Esophagus (tissue), 2 donors: ENCODE measurements around the gene HTRA2. TPM values are rescaled to one million over a fixed set of nuclear protein-coding genes. Genes with fewer than 3 reads are reported as not detected.
A peak's percentile ranks its signal among the peaks of the same experiment; 100 is the strongest.

Experiments used
- H3K27ac ChIP-seq, 2 donors: one replicate each; pipeline ENCODE4 v1.5.1; 2013; ENCODE audit warnings: low read depth in 2 of 2, mild to moderate bottlenecking in 2 of 2, inconsistent platforms in 1 of 2, low read length in 1 of 2, moderate library complexity in 1 of 2
- H3K27me3 ChIP-seq, 2 donors: one replicate each; pipeline ENCODE4 v1.6.1; 2013; ENCODE audit warnings: low read length in 2 of 2, control low read depth in 1 of 2, mild to moderate bottlenecking in 1 of 2; ENCODE audit not compliant: insufficient read depth in 2 of 2, control insufficient read depth in 1 of 2
- H3K36me3 ChIP-seq, 2 donors: one replicate each; pipeline ENCODE4 v1.6.1; 2013; ENCODE audit warnings: low read length in 1 of 2; ENCODE audit not compliant: control insufficient read depth in 2 of 2, insufficient read depth in 2 of 2
- H3K4me1 ChIP-seq, 2 donors: one replicate each; pipeline ENCODE4 v1.6.1; 2013; ENCODE audit warnings: low read length in 1 of 2; ENCODE audit not compliant: control insufficient read depth in 2 of 2, insufficient read depth in 2 of 2
- H3K4me3 ChIP-seq, 2 donors: one replicate each; pipeline ENCODE4 v1.5.1; 2013; ENCODE audit warnings: low read length in 2 of 2, mild to moderate bottlenecking in 2 of 2, low read depth in 1 of 2, moderate library complexity in 1 of 2
- H3K9me3 ChIP-seq, 2 donors: one replicate each; pipeline ENCODE4 v1.6.1; 2013; ENCODE audit warnings: mild to moderate bottlenecking in 2 of 2, low read depth in 1 of 2, low read length in 1 of 2, moderate library complexity in 1 of 2; ENCODE audit not compliant: control insufficient read depth in 2 of 2, insufficient read depth in 1 of 2
- WGBS, 2 donors: extraction: QIAGEN DNeasy Blood & Tissue Kit; methylation state at CpG; one replicate each; pipeline ENCODE4 v1.1.7; 2013; 5-methylcytosine and 5-hydroxymethylcytosine counted together
- polyA plus RNA-seq, 2 donors: library from polyadenylated mRNA; stranded (reverse); fragments of 200-250 nt; gene quantifications; one replicate each; pipeline ENCODE4 v1.2.3, GENCODE V29; 2013
- donor health status: healthy with polysubstance abuse.
- donor health status: Bipolar disorder and iron deficiency.

Gene HTRA2
- polyA plus RNA-seq, 2 donors: 15.8 to 21.0 TPM

- Histone ChIP-seq H3K27me3 (no peaks in the 10 kb centered on the region), H3K4me1 (peaks cover 0 to 5% of the 10 kb centered on the region in 2 donors)
- 74% methylated on average over 7 of the region's 7 CpGs for WGBS, 2 donors
Observed at GRCh38 chr2:74538881-74539339, 9.2 kb downstream of the HTRA2 start.

DNA sequence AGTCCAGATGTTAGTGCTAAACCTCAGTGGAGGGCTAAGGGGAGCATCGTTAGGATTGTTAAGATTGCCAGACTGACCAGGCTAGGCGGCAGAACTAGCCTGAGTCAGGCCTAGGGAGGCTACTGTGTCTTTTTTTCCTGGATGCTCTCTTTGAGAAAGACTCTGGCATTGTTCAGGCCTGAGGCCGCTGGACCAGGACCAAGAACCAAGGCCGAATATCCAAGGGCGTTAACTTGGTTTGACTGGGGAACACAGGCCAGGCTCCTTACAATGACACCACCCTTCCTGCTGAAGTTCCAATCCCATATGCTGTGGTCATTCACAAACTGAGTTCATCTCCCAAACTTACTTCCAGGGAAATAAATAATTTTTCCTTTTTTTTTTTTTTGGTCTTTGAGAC, 10.6 kb downstream of the HTRA2 start:
- Histone ChIP-seq H3K4me3 (no peak overlapping the region), H3K27me3 (no peaks in the 10 kb centered on the region), H3K27ac (no peak overlapping the region), H3K9me3 (no peaks in the 10 kb centered on the region), H3K36me3 (no peaks in the 10 kb centered on the region), H3K4me1 (peaks cover 0 to 5% of the 10 kb centered on the region in 2 donors)
- 68 to 70% methylated on average over 5 of the region's 5 CpGs for WGBS, 2 donors

More at GRCh38 chr2:74538881-74539339, 9.2 kb downstream of the HTRA2 start:
- Histone ChIP-seq H3K27ac (no peak overlapping the region), H3K36me3 (no peaks in the 10 kb centered on the region), H3K9me3 (no peaks in the 10 kb centered on the region), H3K4me3 (no peak overlapping the region)

- Histone ChIP-seq H3K27ac (no peak overlapping the region), H3K9me3 (no peaks in the 10 kb centered on the region), H3K4me3 (no peak overlapping the region), H3K4me1 (no peaks in the 10 kb centered on the region), H3K36me3 (no peaks in the 10 kb centered on the region), H3K27me3 (no peaks in the 10 kb centered on the region)
- WGBS, 2 donors: 69 to 82% methylated on average over 1 of the region's 1 CpG
Observed at GRCh38 chr2:74542978-74543377, 13.2 kb downstream of the HTRA2 start.

DNA sequence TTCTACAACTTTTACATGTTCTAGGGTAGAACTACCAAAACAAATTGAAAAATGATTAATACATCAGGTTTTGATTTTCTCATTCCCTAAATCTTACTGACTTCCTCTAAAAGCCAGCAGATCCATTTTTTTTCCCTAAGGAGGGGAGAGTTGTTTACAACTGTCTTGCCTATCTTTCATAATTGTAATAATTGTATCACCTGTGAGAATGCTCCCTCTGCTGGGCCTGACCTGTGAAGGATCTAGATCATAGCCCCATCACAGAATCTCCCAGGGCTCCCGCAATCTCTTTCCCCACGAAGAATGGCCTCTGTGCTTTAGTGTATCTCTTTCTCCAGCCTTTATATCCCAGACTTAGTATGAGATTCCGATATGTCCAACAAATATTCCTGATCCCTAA, 14.9 kb downstream of the HTRA2 start:
- Histone ChIP-seq H3K9me3 (no peaks in the 10 kb centered on the region), H3K4me3 (no peak overlapping the region), H3K36me3 (no peaks in the 10 kb centered on the region), H3K27ac (no peak overlapping the region), H3K4me1 (peaks cover 3 to 5% of the 10 kb centered on the region in 2 donors), H3K27me3 (no peaks in the 10 kb centered on the region)
- WGBS, 2 donors: 80 to 92% methylated on average over 3 of the region's 3 CpGs

- H3K27ac ChIP-seq: no peak overlapping the region
- no peaks in the 10 kb centered on the region for H3K36me3 ChIP-seq
- no peaks in the 10 kb centered on the region for H3K27me3 ChIP-seq
- no peaks in the 10 kb centered on the region for H3K9me3 ChIP-seq
- no peak overlapping the region for H3K4me3 ChIP-seq
- H3K4me1 ChIP-seq: peaks cover 3 to 5% of the 10 kb centered on the region in 2 donors
- WGBS, 2 donors: 86 to 88% methylated on average over 3 of the region's 3 CpGs
Observed at GRCh38 chr2:74546004-74546403, 16.3 kb downstream of the HTRA2 start.

GRCh38 chr2:74548285-74548899, 18.7 kb downstream of the HTRA2 start:
- no peaks in the 10 kb centered on the region for H3K36me3 ChIP-seq
- H3K4me3 ChIP-seq: peak overlapping the region; percentile 38 to 49
- H3K9me3 ChIP-seq: no peaks in the 10 kb centered on the region
- H3K4me1 ChIP-seq: peaks cover 3 to 5% of the 10 kb centered on the region in 2 donors
- 13 to 14% methylated on average over 26 of the region's 26 CpGs for WGBS, 2 donors
- H3K27me3 ChIP-seq: no peaks in the 10 kb centered on the region
- peak overlapping the region in 1 of 2 donors; percentile 47 for H3K27ac ChIP-seq

DNA sequence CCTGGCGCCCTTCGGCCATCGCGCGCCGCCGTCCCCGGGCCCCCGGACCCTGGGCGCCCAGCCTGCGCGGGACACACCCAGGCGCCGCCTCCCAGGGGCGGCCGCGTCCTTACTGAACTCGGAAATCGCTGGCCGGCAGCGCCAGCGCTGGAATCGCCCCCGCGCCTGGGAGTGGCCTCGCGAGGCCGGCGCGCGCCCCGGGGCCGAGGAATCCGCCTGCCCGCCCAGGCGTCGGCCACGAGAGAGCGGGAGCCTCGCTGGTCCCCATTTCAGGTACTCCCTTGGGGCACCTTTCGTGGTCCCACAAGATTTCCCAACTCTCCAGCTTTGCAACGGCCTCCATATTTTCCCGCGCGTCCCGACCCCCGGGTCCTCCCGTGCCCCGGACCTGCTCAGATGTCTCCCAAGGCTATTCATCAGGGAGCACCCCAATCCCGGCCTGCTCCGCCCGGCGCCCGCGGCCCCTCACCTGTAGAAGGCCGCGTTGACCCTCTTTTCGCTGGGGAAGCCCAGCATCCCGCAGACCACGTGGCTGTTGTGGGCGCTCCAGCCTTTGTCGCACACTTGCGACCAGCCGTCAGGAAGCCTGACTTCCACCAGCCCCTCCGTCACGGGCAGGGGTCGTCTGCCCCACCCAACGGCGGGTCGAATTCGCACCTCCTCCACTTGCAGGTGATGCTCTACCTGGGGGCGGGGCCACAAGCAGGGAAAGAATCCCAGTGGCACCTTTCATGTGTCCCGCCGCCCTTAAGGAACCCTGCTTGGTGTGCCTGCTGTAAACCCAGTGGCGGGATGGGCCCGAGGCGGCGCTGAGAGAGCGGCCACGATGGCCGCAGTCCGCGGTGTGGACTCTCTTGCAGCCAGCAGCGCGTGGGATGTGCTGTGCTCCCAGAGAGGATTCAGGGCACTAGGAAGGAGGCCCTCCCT, 19.4 kb downstream of the HTRA2 start:
- WGBS, 2 donors: 4 to 5% methylated on average over 80 to 85 of the region's 85 CpGs
- Histone ChIP-seq H3K27me3 (no peaks in the 10 kb centered on the region), H3K4me3 (peak overlapping the region; percentile 38 to 49), H3K36me3 (no peaks in the 10 kb centered on the region), H3K9me3 (no peaks in the 10 kb centered on the region), H3K4me1 (peaks cover 3 to 5% of the 10 kb centered on the region in 2 donors), H3K27ac (peak overlapping the region; percentile 6 to 47)

DNA sequence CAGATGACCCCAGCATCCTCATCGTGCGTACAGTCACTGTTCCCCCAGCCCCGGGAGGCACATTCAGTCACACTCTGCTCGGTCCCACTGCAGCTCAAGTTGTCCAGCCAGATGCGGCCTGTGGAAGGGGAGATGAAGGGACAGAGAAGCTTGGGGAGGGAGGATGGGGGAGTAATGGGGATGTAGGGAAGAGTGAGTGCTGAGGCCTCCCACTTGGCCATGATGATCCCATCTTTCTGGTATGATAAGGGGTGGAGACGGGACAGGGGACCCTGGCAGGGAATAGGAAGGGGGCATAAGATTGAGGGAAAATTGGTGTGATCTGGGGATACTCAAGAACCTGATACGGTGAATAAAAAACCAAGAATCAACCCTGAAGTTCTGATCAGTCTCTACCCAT, 20.5 kb downstream of the HTRA2 start:
- peaks cover 3 to 9% of the 10 kb centered on the region in 2 donors for H3K4me1 ChIP-seq
- H3K27me3 ChIP-seq: no peaks in the 10 kb centered on the region
- no peak overlapping the region for H3K27ac ChIP-seq
- no peaks in the 10 kb centered on the region for H3K9me3 ChIP-seq
- H3K4me3 ChIP-seq: no peak overlapping the region
- no peaks in the 10 kb centered on the region for H3K36me3 ChIP-seq
- whole genome bisulfite sequencing, 2 donors: 93 to 94% methylated on average over 7 of the region's 7 CpGs

DNA sequence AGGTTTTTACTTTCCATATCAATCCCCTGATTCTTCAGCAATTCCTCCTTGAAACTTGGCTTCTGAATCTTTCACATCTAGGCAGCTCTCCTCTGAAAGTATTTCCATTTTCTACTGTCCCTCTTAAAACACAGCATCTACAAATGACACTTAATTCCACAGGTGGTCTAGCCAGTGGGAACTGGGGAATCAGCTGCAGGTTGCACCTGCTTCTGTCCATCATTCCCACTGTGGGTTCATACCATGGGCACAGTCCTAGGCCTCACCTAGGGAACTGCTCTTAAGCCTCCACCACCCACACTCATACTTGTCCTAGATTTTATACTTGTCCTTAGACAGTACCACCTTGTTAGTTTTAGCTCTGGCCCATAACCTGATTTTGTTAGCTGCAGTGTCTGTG, 21.8 kb downstream of the HTRA2 start:
- Histone ChIP-seq H3K4me3 (no peak overlapping the region), H3K27ac (no peak overlapping the region), H3K36me3 (no peaks in the 10 kb centered on the region), H3K27me3 (no peaks in the 10 kb centered on the region), H3K9me3 (no peaks in the 10 kb centered on the region), H3K4me1 (peaks cover 3 to 12% of the 10 kb centered on the region in 2 donors)
